COLO829 (cell line): Measurements from ENCODE around the gene EXOC6B.

Experiments used
- DNase-seq: peaks from one replicate; pipeline ENCODE4 v3.0.0; 2012; ENCODE audit warnings: low spot score

The EXOC6B gene

DNA sequence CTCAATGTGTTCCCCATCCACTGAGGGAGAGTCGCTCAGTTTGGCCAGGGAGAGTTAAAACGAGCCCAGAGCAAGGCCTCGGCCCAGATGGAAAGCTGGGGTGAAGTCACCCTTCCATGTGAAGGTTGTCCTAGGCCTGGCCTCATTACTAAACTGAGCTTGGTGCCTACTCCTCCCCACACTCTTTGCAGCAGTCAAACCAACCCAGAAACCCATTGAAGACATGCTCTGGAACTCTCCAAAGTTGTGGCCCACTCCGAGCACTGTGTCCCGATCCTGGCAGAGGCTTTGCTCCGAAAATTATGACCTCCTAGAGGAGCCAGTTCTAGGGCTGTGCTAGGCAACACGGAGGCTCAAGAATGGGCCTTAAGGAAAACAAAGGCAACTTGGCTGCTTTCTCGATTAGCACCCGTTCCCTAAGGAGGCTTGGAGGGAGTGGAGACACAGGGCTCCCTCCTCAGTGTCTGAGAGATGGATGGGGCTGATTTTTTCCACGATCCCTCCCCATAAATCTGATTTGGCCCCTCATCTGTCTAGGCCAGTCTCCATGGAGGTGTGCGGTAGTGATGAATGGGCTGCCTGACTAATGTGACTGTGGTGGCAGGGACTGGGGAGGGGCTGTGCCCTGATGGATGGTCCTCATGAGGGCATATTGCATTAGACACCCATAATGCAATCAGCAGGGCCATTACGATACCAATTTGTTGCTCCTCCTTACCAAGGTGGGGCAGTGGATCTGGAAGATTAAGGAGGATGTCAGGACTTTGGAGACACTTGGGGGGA, 666.4 kb downstream of the EXOC6B start:
- no peak for DNase-seq

DNA sequence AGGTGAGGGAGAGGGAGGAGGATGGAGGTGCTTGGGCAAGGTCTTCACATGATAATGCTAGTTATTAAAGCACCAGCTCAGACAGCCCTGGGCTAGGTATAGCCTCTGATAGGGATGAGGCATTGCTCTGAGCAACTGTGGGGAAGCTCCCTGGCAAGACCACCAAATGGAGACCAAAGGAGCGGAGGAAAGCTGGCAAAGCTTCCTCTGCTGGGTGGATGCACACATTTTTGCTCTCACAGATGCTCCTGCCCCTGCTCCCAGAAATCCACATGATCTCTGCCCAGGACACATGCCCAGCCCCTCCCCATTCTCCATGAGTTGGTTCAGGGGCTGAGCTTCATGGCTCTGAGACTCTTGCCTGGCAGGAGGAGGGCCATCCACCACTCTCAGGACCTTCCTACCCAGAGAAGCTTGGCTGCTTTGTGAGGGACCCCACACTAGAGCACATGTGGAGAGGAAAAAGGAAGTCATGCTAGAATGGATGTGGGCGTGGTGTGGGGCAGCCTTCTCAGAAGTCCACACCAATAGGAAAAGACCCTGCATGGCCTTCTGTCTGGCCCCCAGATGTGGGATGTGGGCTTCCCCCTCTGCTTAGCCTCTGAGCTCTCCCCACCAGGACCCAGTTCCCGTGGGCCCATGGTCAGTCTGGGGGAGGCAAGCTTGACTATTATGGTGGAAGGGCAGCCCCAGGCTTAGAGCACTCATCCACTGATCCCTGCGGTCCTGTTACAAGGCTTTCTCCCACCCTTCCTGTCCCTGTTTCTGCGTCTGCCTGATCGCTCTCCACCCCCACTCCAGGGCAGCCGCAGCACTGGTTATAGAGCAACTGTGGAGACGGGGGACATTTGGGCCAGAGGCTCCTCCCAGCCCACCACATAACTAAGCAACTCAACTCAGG, 667.7 kb downstream of the EXOC6B start:
- no peak for DNase-seq

DNA sequence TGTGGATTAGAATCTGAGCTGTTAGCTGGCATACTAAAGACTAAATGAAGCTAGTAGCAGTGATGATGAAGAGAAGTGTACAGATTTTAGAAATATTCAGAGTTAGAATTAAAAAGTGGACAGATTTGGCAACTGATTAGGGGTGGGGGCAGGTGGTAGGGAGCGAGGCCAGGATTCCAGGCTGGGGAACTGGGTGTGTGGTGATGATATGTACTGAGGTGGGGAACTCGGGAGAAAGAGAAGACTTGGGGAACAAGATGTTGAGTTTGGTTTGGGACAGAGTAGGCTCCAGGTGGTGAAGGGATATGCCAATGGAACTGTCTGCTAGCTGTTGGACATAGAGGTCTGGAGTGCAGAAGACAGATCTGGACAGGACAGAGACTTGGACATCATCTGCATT, 669.0 kb downstream of the EXOC6B start:
- no peak for DNase-seq

DNA sequence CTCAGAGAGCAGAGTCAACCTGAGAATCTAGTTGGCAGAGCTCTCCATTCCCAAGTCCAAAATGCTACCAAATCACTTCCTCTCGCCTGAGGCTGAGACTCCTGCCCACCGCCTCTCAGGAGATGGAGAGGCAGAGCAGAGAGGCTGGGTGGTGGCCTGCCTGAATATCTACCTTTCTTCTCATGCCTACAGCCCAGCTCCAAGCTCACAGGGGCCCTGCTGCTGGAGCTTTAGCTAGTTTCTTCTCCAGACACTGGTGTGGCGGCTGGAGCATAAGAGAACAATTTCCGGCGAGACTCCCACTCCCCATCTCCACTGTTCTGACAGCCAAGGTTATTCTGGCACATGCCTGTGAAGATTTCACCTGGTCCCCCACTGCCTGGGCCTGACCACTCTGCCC, 670.1 kb downstream of the EXOC6B start:
- DNase-seq, result no peak

DNA sequence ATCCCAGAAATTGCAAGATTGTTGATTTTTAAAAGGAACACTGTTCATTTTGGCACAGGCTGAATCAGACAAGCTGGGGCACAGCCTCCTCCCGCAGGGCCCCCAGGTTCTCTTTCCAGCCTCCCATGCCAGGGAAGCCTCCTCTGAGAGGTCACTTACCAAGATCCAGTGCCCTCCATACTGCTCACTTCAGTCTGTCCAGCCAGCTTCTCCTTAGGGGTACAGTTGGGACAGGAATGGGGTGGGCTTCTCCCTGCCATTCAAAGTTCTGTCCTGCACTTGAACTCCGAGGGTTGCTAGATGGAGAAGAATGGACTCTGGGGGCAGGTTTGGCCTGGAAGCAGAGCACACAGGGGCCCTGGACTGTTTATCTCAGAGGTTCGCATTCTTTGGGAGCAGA, 670.7 kb downstream of the EXOC6B start:
- DNase-seq, result no peak

DNA sequence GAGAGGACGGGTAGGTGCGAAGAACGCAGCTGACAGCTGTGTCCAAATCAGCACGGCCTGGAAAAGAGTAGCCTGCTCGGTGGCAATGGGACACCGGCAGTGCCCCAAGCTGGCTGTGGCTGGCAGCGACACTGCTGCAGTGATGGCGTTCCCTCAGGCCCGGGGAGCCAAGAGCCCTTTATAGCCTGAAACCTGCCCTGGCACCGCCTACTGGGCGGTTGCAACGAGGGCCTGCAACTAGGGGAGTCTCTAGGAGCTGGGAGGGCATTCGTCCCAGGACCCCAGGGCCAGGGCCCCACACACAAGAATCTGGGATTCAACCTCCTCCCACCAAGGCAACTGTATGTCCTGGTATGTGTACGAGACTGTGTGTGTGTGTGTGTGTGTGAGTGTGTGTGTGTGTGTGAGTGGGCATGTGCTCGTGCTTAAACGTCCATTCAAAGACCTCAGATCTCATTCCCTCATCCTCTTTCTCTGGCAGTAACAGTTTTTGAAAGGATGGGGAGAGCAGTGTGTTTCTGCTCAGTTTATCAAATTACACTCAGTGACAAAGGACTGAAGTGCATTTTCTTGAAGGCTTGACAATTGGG, 671.4 kb downstream of the EXOC6B start:
- DNase-seq, result no peak

DNA sequence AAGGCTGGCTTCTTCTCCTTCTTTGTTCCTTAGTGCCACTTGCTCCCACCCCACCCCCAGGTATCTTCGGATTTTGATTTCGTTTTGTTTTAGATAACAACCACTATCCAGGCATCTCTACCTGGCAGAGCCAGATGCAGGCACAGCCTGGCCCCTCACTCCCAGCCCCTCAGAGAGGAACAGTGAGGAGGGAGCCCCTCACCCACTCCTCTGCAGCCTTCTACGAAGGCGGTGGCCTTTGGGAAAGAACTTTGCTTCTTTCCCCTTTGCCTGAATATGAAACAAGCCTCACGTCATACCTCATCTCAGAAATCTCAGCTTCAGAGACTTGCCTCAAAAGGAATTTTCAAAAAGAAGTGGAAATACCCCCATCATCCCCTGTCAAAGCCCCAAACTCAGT, 671.9 kb downstream of the EXOC6B start:
- no peak for DNase-seq

DNA sequence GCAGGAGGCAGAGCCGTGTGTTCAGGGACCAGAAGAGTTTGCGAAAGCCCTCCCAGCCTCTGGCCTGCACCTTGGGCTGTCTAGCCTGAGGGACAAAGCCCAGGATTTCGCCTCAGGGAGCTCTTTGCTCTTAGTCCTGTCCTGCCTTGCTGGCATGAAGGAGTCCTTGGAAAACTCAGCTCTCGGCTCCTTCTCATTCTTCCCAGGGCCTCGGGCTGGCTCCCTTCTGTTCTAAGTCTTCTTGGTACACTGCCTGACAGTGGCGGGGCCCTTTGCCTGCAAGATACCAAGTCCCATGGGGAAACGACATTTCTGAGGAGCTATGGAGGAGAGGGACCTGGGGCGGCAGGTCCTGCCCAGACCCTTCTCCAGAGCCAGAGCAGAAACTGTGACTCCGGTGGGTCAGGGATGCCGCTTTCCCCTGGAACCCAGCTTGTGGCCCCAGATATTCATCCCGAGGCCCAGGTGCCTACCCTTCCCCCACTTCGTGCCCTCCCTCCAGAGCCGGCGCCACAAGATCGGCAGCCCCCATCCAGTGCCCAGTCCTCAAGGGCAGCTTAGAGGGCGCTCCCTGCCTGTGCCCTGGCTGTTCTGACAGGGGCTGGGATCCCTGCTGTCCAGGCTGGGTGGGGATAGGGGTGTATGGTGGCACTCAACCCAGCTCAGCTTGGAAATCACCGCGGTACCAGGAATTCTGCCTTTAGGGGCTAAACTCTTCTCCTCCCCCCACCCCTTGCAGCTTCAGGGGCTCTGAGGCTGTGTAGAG, 672.6 kb downstream of the EXOC6B start:
- no peak for DNase-seq

DNA sequence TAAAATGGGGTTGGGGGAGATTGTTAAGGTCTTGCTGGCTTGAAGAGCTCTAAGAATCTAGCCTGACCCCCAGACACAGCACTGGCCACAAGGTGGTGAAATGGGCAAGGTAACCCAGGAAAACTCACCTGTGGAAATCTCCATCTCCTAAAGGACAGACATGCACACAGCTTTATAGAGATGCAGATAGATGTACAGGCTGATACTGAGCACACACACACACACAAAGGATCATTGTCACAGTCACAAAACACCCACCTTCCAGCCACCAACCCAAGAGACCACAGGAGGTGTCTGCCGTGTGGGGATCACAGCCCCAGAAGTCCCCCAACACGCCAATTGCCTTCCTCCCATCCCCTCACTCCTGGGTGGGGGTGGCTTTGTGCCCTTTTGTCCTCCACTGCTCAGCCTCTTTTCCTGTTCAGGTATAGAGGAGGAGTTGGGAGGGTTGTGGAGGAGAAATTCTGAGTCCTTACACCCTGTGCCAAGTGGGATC, 674.9 kb downstream of the EXOC6B start:
- DNase-seq, result no peak

DNA sequence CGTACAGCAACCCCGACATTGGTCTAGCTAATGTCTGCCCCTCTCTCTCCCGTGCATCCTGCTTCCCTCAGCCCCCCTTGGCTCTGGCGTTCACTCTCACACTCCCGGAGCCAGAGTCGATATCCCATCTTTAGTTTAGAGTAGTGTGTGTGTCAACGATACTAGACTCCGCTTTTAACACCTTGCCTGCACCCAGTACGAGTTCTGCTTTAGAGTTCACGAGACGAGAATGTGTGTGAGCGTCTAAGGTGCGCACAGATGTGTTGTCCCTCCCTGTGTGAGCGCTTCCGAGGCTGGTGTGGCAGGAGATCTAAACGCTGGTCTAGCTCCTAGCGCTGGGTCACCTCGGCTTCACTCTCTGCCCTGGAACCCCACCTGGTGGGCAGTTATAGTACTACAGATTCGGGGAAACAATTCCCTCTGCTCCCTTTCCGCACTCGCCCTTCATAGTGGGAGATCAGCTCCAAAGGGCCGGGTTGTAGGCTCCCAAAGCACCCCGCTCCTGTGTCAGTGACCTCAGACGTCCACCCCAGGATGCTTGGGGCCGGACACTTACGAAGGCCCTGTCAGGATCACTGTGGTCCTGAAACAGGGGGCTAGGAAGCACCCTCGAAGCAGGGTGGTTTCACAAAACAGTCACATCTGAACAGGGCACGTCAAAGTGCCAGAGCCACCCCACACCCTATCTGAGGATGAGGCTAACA, 675.5 kb downstream of the EXOC6B start:
- peak; percentile 72 for DNase-seq

DNA sequence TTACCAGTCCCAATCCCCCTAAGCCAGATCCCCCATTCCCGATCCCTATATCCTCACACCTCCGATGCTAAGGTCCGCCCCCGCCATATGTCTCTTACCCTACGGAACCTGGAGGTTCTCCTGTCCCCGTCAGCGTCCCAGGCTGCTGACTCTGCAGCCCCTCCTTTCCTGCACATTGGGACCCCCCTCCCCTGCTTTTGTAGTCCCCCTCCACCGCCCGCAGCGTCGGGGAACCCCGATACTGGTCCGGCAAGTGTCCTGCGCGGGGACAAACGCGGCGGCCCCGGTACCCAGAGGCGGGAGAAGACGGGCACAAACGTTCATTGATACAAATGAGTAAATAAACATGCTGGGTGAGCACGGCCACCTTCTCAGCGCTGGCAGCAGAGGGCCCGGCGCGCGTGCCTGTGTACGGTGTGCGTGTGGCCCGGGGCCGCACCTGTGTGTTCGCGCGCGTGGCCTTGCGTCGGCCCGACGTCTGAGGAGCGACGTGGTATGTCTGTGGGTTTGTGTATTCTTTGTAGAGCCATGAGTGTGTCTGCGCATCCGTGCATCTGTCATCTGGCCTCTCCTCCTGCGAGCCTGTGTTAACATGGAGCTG, 676.2 kb downstream of the EXOC6B start:
- DNase-seq, result no peak

DNA sequence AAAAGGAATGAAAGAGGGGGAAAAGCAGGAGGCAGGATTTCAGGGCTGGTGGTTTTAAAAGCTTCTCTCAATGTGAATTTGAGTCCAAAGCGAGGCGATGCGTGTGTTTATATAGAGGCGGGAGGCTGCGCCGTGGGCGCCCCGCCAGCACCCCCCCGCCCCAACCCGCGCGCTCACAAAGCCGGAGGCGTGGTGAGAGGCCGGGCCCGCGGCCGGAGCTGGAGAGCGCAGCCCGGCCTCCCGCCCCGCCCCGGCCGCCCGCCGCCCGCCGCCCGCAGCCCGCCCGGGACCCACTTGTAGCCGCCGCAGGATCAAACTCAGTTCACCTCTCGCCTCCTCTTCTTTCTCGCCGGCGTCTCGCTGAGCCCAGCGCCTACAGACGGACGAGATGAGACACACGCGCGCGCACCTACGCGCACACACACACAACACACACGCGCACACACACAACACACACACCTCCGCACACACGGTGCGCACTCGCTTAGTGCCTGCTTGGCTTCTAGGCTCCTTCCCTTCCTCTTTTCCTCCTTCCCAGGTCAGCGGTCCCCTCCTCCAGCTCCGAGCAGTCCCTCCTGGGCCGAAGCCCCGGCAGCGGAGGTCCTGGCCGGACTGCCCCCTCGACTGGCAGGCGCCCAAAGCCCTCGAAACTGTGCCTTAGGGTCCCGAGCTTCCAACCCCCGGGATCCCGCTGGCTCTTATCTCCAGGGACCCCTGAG, 676.8 kb downstream of the EXOC6B start:
- no peak for DNase-seq

DNA sequence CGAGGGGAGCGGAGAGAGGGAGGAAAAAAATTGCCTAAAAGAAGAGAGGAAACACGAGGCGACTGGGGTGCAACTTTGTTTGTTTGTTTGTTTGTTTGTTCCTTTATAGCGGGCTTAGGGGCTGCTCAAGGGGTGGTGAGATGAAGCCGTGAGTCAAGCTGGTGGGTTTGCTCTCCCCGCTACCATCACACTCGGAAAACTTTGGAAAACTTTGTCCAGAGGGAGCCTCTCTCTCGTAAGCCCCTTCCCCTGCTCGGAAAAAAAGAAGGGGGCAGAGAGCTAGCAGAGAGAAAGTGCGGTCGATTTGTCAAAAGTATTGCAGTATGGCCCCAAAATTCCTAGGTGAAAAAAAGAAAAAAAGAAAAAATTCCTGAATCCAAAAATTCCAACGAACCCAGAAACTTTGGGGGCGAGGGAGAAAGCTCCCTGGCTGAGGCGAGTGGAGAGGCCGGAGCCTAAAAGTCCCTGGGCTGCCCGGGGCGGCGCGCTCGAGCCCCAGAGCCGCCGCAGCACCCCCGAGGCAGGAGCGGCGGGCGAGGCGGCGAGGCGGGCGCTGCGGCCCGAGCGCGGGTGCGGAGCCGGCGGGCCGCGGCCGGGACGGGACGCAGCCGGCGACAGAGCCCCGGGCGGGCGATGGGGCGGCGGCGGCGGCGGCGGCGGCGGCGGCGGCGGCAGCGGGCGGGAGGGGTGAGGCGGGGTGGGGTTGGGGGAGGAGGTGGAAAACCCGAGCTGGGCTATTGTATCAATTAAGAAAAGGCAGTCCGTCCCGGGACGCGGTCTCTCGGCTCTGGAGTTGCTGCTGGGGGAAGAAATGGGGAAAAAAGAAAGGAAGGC, 677.6 kb downstream of the EXOC6B start:
- no peak for DNase-seq

DNA sequence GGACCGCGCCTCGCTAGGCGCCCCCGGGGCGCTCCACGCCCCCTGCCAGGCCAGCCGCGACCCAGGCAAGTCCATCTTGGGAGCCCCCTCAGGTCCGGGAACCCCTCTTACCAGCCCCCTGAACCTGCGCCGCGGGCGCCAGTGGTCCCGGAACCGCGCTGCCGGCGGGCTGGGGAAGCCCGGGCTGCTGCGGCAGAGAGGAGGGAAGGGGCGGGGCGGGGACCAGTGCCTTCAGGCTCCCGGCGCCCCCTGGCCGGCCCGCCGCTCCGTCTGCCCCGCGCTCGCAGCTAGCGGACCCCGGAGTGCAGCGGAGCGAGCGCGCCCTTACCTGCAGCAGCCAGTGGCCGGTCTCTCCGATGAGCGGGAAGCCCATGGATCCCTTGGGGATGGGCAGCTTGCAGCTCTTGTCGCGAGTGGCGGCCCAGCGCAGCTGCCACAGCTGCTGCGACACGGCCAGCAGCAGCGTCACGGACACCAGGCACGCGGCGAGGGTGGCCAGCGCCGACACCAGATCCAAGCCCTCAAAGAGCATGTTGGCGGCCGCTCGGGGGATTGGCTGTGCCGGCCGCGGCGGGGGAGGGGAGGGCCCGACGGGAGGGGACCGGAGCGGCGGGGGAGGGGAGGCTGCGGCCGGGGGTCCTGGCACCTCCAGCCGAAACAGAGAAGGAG, 678.4 kb downstream of the EXOC6B start, which contains the start of gene CYP26B1:
Gene CYP26B1, minus strand, starts transcription at position 560 of the 669 bp plus-strand sequence. Its CDS starts 28 bp downstream, at position 532.
- DNase-seq, result no peak

DNA sequence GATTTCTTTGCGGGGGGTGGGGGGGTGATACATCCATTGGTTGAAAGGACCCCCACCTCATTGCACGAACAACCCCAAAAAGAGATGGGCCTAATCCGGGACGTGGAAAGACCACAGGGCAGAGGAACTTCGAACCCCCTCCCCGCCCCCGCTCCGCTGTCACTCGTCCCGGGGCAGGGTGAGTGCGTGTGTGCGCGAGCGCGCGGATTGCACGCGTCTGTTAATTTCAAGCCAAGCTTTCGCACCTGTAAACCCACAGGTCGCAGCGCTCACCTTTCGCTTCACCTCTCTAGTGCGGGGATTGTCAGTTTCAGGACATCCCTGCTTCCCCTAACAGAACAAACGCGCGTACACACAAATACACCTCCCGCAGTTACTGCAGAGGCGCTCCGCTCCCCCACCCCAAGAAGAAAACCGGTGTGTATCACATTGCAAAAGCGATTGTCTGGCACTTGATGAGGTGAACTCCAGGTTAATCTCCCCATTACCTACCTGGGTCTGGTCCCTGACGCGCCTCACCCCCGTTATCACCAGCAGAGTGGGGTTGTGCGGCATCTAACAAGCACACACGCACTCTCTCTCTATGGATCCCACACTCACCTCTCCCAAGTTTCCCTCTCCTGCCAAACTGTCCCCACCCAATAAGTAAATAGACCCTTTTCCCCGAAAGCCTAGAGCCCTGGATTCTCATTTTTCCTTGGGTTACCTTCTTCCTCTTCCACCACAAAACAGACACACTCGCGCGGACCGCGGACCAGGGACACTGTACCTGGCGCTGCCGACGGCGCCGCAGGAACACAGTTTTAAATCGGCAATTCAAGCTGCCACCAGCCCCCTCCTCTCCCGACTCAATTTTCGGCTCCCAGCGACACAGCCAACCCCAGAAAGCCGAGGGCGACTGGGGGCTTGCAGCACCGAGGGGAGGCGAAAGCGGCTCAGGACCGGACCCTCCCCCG, 679.2 kb downstream of the EXOC6B start:
- DNase-seq, result no peak

DNA sequence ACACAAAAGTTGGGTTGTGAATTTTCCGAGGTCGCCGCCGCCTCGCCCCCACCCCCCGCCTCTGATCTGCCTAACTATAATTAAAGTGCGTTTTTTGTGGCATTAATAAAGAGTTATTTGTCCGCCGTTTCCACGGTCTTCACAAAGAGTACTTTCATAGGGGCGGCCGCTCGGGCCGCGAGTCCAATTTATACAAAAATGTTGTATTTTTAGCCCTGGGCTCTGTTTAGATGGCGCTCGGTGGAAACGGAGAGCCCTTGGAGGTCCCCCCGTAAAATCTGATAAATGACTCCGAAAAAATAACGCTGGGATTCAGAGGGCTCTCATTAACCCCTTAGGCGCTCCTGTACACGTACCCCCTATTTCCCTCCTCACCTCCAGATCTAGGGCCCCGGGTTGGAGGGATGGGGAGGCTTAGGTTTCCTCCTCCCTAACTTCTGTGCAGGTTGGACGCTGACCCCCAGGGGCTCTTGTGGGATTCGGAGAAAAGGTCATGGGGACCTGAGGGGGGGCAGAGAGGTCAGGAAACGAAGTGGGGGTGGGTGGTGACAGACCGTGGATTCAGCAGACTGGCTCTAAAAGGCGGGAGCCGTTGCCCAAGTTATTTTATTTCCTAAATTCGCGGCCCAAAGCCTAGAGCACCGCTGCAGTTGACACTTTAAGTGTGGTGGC, 680.0 kb downstream of the EXOC6B start:
- DNase-seq, result peak; percentile 86

DNA sequence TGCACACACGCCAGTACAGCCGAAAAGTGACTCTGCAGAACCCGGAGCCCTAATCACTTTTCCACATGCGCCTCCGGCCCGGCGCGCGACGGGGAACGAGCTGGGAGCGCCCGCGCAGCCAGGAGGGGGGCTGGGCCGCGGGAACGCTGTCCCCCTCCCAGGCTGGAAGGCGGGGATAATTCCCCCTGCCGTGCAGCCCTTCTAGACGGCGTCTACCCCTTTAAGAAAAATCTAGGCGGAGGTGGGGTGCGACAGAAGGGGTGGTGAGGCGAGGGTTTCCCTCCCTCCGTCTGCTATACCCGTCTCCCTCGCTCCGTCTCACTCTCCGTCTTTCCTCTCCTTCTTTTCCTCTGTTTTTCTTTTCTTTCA, 680.6 kb downstream of the EXOC6B start:
- peak; percentile 68 for DNase-seq
